GM12865 (cell line): ENCODE results near the gene HIPK2.

Experiments
- DNase-seq: peaks from one replicate; pipeline ENCODE4 v3.0.0; 2010; ENCODE audit warnings: low read depth
- H3K4me3 ChIP-seq: 2 replicates; pipeline ENCODE4 v1.5.1; 2011; ENCODE audit warnings: mild to moderate bottlenecking, low read depth, low read length, control low read depth
- CTCF ChIP-seq: IDR thresholded peaks from 2 replicates; pipeline ENCODE4 v1.5.1; 2011; ENCODE audit warnings: low read length, control low read depth, low read depth, inconsistent platforms; ENCODE audit not compliant: insufficient read depth; ENCODE audit errors: missing control alignments

The HIPK2 gene

DNA sequence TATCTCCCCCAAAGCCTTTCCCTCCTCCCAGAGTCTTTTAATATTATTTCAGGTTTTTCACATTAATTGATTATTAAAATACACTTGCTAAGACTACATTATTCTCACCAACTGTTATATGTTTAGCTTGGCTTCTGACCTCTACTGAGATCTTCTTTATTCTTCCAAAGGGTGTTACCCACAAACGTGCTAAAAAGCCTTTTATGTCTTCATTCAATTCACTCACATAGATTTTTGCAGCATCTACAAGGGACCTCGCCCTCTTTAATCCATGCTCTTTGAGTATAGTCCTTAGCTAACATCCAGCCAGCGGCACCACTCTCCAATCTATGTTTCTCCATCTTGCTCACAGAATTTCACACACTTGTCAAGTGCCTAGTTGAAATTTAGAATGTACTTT is 115.9 kb downstream of the HIPK2 start:
- no peak for DNase-seq
- TF ChIP-seq CTCF = no peak
- no peak overlapping the region for H3K4me3 ChIP-seq

- H3K4me3 ChIP-seq = no peak overlapping the region
- no peak for TF ChIP-seq CTCF
- DNase-seq = no peak
Observed at GRCh38 chr7:139661043-139661440, 116.8 kb downstream of the HIPK2 start.

GRCh38 chr7:139660317-139661042 is 117.3 kb downstream of the HIPK2 start:
- no peak for TF ChIP-seq CTCF
- no peak overlapping the region for H3K4me3 ChIP-seq
- no peak for DNase-seq

DNA sequence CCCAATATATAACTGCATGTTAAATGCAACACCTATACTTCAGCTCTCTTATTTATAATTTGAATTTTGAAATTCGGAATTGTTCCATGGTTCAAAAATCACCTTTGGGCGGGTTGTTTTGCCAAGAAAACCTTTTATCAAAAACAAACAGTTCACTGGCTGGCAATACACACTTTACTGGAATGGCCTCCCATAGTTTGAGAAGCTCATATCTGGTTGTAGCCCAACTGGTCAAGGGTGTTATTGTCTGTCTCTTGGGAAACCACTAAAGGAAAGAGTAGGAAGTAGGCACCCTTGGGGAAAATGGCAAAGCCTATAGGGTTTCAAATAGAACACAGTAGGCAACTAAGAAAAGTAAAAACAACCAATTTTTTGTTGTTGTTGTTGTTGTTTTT is 117.9 kb downstream of the HIPK2 start:
- DNase-seq = no peak
- no peak overlapping the region for H3K4me3 ChIP-seq
- no peak for TF ChIP-seq CTCF

GRCh38 chr7:139658908-139659675 is 118.7 kb downstream of the HIPK2 start:
- no peak for DNase-seq
- H3K4me3 ChIP-seq = no peak overlapping the region
- TF ChIP-seq CTCF = no peak

DNA sequence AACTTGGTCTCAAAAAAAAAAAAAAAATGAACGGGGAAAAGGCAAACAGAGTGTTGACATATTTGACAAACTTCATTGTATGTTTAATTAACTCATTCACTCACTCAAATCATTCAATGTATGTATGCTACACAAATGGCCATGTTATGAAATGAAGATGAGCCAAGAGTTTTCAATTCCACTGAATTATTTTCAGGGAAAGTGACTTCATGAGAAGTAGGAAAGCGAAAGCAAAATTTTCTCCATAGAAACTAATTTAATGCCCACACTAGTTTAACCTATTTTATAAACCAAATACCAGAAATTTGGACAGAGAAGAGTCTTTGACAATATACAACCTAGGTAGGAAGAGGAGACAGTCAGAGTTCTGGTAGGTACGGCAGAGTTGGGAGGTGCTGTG is 119.5 kb downstream of the HIPK2 start:
- no peak for TF ChIP-seq CTCF
- no peak overlapping the region for H3K4me3 ChIP-seq
- no peak for DNase-seq
